NOMO-1 treated with dmso at 0.1 percent for 144 hours (cell line): ENCODE measurements around the gene OPCML.

Experiments
- DNase-seq: peaks from one replicate; lab custom pipeline; 2025; ENCODE audit not compliant: unreplicated experiment; lab: John Stamatoyannopoulos, UW

The OPCML gene

DNA sequence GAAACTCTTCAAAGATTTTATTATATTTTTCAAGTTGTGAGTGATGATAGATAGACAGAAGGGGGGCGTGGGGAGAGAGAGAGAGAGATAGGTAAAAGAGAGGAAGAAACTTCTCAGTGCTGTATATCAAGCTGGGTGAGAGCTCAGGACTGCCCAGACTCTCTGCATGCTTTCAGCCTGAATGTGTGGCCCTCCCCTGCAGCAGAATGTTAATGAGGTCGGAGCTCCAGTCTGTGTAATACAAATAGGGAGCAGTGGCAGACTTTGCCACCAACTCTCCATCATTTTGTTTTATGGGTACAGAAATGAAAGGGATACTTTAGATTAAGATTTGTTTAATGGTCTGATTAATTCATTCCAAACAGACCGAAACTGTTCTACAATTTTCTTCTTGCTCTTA is 752.8 kb downstream of the OPCML start:
- no peak for DNase-seq

DNA sequence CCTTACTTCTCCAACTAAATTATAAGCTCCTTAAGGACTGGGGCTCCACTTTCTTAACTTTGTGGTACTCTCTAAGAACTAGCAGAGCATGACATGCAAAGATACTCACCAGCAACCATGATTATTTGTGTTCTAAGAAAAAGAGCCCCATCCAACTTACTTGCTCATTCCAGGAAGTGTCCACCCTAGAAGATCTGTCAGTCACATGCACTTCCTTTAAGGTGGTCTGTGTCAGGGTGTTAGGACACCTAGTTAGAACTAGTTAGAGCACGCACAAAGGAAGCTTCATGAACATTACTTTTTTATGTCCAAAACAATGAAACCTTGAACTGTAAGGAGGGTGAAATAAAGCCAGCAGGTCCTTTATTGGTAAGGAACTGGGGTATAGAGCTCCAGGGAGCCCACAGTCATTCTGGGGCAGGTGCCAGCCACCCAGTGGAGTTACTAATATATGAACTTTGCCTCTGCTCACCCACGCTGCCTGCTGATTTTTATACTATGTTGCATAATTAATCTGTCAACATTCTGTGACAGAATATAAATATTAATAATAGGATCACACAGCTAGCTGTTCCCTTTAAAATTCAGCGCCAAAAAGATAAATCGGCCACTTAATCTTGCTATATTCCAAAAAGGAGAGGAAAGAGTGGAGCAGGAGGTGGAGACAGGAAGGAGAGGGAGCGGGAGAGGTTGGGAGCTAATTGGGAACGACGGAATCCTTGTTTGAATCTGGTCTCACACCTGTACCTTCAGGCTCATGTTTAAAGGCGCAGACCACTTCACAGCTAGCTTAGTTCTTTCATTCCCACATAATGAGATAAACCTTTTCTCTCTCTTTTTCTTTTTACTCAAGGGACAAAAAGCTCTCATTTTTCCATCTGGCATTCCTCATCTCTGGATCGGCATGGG is 755.0 kb downstream of the OPCML start:
- DNase-seq = no peak

DNA sequence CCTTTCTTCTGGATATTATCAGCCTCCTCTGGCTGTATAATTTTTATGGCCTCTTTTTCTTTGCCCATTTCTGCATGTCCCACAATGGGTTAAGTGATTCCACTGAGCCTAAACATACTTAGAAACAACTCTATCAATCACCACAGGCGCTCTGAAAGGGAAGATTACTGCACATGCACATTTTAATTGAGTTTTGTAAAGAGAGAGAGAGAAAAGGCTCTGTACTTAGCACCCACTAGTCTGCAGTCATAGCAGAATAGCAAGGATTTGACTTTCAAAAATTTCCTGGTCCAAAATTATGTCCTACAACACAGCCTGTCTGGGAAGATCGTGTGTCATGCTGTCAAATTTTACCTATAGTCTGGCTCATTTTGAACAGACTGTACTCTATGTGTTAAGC is 758.5 kb downstream of the OPCML start:
- no peak for DNase-seq

DNA sequence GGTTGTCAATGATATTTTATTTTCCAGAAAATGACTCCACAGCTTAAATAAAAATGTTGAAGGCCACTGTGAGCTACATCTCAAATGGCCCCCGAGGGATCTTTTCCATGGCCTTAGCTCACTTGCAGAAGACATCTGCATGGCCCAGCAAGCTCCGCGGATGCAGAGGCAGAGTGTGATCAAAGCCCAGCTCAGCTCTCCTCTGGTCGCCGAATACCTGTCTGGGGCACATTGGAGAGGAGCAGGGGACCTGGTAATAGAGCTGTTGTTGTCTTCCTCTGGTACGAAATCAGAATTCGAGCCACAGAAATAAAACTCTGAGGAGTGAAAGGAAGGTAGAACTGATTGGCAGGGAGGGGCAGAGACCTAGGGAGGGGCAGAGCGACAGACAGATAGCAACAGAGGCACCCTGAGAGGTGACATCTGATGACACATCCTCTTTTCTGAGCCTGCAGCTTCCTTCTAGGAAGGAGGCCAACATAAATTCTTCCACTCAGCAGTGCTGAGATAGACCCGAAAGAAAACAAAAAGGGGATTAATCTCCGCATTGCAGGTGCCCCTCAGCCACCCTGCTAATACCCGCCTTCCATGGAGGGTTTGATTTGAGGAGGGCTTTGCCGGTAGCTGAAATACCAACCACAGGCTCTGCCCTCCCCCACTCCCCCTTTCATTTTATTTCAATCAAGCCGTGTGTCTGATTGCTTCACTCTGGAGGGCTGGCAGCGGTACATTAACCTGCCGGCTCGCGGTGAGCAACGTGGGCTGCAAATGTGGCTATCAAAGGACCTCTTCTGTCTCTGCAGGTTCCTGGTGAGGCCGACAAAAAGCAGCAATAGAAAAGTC is 759.4 kb downstream of the OPCML start:
- no peak for DNase-seq

DNA sequence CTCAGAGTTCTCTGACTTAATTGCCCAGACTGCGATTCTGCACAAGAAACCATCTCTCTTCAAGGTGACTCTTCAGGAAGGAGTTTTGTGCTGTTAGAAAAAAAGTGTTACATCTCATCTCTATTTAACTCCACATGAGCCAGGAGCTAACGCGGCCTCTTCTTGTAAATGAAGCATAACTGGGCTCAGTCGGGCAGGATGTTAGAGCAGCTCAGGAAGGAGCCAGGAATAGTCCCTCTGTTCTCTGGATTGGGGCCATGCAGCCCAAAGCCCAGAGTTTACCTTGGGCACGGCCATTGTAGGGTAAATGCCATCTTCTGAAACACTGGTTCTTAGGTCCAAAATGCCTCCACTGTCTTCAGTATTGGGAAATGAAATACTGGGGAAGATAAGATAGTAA is 760.6 kb downstream of the OPCML start:
- no peak for DNase-seq

DNA sequence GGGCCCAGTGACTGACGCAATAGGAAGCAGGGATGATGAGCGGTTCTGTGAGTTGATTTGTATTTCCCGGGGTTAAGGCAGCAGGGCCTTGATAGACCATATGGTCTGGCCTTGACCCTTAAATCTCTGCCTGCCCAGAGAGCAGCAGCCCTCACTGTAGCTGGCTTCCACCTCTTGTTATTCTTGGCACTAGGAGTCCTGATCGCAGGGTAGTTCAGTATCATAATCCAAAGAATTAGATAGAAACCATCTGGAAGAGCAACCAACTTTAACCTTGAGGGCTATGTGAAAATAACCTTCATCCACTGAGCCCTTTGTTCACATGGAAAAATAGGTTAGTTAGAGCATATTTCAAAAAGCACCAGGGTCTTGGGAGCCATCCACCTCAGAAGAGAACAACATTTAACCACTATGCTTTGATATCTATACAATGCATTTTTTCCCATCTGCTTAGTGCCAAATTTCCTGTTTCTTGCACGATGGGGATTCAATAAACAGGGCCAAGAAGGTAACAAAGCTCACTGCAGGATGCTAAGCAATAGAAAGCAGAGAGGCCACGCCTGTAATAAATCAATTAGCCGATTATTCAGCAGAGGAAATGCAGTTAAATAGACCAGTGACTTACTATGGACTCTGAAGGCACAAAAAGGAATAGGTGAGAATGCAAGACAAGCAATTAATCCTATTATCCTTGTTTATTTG is 761.3 kb downstream of the OPCML start:
- no peak for DNase-seq

DNA sequence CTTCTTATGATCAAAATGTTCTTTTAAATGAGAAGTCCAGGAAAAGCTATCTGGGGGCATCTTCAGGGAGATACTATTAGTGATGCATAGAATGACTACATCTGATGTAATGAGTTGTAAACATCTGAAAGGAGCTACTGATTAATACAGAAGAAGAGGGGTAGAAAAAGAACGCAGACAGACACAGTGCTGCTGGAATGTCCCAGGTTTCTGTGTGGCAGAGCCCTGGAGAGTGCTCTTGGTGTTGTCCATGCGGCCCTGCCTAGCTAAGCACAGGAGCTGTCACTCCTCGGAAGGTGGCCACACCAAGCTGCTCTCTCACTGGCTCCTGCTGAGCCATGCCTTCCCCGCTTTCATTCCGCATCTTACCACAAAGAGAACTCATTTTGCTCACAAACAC is 768.8 kb downstream of the OPCML start:
- no peak for DNase-seq

DNA sequence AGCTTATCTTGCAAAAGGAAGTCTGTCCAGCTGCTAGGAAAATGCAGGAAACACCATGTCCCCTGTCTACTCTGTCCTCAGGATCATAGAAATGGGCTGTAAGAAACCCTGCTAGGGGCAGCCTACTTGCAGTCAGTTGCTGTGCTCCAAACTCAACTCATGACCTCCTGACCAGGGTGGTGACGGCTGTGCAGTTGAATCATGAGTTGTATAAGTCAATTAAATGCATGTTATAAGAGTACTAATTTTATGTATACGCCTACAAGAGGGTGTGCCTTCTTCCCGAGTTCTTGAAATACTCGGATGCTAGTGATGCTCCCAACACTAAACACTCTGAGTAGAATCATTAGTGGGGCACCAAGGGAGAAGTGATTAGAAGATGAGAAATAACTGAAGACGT is 776.4 kb downstream of the OPCML start:
- no peak for DNase-seq

DNA sequence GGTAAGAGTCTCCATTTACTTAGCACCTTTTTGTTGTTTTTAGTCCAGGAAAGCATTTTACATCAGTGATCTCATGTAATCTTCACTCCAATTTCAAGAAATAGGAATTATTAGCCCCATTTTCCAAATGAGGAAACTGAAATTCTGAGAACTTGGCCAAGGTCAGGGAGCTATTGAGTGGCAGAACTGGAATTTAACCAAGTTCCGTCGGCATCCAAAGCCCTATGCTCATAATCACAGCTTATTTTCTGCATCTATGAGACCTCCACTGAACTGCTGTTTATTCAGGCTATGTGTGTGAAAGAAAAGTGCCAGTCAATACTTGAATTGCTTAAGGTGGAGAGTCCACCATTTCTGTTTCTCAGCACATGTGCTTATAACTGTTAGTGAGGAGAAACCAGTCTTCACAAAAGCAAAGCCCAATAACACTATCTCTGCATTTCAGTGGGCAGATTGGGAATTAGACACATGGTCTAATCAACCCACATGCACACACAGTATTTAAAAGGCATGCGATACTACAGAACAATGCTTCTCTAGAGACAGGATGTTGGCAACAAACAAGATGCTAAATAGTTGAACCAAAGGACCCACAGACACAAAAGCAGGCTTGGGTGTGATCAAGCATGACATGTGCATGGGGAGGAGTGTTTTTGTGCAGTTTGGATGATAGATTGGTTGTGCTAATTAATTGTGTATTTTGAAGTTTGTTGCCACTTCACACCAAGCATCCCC is 780.6 kb downstream of the OPCML start:
- DNase-seq = no peak

DNA sequence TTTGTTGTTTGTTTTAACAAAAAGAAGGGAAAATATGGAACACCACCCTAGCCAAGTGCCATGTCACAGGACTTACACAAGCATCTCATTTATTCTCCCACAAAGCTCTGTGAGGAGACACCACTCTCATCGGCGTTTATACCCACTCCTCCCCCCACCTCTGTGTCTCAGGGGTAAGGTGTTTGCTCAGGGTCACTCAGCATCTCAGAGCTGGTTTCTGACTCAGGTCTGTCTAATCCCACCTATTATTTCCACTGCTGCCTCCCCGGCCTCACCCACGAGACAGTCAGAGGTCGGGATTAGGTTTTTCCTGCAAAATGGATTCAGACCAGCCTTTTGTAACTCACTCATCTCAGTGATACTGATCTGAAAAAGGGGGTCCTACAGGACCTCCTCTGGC is 786.0 kb downstream of the OPCML start:
- DNase-seq = no peak

DNA sequence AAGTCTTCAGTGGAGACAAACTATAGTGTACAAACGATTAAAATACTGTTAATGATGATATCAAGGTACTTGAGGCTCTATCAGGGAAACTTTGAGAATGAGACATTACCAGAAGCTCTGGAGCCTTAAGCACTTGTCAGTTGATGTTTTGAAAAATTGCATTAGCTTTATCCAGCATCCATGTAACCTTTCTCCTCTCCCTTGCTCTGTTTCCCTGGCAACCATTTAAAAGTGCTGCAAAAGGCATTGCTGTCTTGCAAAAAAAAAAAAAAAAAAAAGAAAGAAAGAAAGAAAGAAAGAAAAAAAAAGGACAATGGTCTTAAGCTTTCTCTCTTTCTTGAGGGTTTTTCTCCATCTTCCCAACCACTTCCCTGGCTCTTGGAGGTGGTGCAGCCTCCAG is 787.0 kb downstream of the OPCML start:
- no peak for DNase-seq

DNA sequence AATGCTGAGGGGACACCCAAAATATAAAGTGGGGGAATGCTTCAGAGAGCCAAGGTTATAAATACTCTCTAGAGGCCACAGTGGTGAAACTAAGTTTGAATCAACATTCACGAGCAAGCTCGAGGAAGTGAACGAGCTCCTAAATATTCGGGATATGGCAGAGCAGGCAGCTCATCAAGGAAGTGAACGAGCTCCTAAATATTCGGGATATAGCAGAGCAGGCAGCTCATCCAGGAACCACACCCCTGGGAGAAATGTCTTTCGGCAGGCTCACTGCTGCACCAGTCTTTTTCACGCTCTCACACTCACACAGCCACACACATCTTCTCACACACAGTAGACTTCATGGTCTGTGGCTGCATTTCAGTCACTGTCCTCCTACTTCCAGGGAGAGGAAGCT is 787.5 kb downstream of the OPCML start:
- DNase-seq = no peak

DNA sequence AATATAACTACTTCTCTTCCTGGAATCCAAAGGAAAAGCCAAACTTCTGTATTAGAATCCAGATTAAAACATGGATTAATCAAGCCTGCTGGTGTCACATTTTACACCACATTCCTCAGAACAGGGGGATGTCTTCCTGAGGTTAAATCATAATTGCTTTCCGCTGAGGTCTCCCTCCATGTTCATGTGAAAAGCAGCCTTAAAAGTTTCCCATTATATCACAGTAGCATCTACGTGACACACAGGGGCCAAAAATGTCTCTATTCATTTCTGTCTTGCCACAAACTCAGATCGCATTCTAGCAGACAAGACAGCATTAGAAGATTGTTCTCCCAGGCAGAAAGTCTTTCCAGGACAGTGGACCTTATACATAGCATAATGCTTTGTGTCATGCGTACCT is 788.7 kb downstream of the OPCML start:
- no peak for DNase-seq

DNA sequence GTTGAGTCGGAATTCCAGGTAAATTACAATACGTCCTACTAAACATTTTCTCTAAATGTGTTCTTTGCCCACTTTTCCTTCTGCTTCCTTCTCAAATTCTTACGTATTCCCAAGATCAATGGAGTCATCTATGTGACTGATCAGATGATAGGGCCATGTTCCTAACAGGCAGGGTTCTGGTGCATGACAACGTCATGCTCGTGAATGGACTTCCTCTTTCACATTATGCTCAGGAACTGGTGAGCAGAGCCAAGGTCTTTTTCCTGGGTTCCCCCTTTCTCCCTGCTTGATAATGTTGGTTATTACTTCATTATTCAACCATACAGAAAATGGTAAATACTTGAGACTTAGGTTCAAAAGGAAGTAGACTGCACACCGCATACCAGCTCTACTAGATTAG is 789.4 kb downstream of the OPCML start:
- no peak for DNase-seq

DNA sequence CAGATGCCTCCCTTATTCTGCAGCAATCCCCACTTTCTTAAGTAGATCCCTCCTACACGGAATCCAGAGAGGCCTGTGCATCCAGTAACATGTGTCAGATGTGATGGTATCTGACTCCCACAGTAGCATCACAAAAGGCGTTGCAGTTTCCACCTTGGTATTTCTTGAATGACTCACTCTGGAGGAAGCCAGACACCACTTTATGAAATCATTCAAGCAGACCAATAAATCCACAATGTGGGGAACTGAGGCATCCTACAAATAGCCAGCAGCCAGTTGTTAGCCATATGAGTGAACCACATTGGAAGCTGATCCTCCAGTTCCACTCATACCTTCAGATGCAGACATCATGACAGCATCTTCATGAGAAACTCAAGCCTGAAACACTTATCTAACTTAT is 798.1 kb downstream of the OPCML start:
- DNase-seq = no peak

DNA sequence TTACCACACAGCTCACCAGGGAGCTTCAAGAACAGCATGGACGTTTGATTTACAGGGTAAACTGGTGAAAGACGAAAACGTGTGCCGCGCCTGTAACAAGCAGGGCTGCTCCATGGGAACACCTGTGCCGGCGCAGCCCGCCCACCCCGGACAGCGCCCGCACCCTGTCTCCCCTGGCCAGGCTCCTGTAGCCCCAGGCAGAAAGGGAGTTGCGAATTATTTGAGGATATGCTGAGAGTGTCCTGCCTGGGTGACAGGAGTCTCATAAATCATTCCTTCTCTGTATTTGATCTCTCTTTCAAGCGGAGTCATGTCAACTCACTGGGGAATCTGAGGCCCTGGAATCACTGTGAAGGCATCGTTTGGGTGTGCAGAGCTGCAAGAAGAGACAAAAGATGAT is 804.3 kb downstream of the OPCML start:
- DNase-seq = no peak

DNA sequence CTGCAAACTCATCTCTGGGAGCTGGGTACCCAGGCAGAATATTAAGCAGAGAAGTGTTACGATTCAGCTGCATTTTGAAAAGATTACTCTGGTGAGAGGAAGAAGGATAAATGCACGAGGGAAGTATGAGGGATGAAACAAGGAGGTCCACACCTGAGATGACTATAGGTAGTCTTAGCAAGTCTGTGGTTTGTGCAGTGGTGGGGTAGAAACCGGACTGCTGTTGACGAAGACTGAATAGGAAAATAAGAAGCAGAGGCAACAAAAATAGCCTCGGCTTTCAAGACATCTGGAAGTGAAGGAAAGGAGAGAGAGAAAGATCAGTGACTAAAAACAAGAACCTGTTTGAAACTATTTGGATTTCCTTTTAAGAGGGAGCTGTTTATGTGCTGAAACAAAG is 810.8 kb downstream of the OPCML start:
- DNase-seq = no peak

DNA sequence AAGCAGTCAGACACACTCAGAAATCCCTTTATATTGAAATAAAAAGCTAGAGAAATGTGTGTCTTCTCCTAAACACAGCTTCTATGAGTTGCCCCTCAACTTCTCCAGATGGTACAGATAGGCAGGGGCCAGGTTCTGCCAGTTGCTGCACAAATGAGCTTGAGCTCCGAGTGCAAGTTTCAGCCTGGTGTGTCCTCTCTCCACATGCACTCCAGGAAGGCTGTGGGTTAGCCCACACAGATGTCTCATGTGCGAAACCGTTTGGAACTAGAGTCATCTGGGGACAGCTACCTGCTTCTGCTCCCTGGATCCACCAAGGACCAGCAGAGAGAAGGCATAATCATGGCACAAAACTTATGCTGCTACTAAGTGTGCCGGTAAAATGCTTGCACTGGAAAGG is 812.6 kb downstream of the OPCML start:
- no peak for DNase-seq

DNA sequence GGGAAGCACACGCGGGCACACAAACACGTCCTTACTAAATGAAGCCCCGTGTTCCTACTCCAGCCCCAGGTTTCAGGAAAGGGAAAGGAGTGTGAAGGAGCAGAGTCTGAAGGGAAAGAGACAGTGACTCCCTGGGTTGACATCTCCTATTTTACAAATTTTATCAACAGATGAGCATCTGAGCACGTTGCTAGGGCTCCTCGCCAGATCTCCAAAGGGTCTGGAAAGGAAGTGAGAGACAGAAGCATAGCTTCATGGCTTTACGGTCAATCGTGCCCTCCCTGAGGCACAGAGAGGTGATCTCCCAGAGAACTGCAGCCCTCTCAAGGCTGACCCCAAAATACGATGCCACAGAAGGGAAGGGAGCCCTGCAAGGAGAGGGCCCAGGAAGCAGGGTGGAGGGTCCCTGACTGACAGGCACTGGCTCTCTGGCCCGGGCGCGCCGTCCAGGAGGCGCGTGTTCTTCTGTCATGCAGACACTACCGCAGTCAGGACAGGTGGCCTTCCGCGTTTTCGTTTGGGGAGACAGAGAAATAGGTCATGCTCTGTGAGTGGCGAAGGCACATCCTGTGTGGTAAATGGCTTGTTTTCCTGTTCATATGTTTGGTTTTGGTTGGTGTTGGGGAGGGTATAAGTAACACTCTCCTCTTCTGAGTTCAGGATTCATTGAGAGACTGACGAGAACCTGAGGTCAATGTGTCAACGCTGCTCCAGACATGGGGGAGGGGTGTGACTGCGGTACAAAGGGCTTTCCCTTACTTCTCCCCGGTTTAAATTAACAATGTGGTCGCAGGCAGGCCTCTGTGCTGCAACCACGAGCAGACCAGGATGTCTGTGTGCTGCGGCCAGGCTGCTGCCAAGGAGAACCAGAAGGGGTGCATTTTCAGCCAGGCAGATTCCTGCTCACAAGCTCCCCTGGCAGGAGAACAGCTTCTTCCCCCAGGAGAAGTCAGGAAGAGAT is 813.3 kb downstream of the OPCML start:
- no peak for DNase-seq

DNA sequence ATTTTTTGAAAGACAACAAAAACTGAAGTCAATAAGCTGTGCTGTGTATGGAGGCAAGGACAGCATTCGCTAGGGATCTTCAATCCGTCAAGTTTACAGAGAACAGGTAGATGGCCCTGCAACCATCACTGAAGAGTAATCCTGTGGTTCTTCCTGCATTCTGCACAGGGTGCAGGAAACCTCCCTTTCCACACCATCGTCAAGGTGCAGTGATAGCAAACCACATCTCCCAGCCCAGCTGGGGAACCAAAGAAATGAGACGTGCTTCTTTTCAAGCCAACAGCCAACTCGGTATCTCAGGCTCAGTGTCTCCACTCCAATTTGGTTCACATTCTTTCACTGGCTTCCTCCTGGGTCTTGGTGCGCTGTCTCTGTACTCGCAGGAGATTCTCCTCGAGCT is 814.5 kb downstream of the OPCML start:
- no peak for DNase-seq
